Cerebellar nuclear complex (tissue), 1 donor: ENCODE results near the gene OGT.

Experiments used
- DNase-seq, 2 experiments: peaks; one replicate each; lab custom pipeline; 2025; lab: John Stamatoyannopoulos, UW

OGT gene

GRCh38 chrX:71622576-71623450 is 89.9 kb downstream of the OGT start:
- DNase-seq: peak; percentile 27 to 54

GRCh38 chrX:71623714-71624113 is 90.8 kb downstream of the OGT start:
- no peak for DNase-seq

GRCh38 chrX:71625471-71625870 is 92.6 kb downstream of the OGT start:
- no peak for DNase-seq
